DND-41 (cell line): ENCODE data around the gene RNU6-1.
A peak's percentile ranks its signal among the peaks of the same experiment; 100 is the strongest.

Experiments used
- ATAC-seq: fragments of 200-7000 bp; cut with Tn5 transposase; 3 replicates; pipeline ENCODE4 v1.9.1; 2021; ENCODE audit warnings: low read depth; ENCODE audit not compliant: insufficient read depth
- DNase-seq: peaks from one replicate; pipeline ENCODE4 v3.0.0-alpha.2; 2020
- H2AFZ ChIP-seq: 2 replicates; pipeline ENCODE4 v1.6.0; 2012; ENCODE audit warnings: low read depth, low read length
- H3K27ac ChIP-seq: 2 replicates; pipeline ENCODE4 v1.5.1; 2012; ENCODE audit warnings: low read length, inconsistent platforms
- H3K27me3 ChIP-seq: fragments of 200-600 bp; sonication (generic); 2 replicates; pipeline ENCODE4 v1.6.0; 2012; ENCODE audit warnings: low read length, mild to moderate bottlenecking, inconsistent platforms; ENCODE audit not compliant: insufficient read depth, poor library complexity
- H3K36me3 ChIP-seq: 2 replicates; pipeline ENCODE4 v1.5.1; 2012; ENCODE audit warnings: low read length, inconsistent platforms; ENCODE audit not compliant: insufficient read depth
- H3K4me1 ChIP-seq: 2 replicates; pipeline ENCODE4 v1.5.1; 2012; ENCODE audit warnings: mild to moderate bottlenecking, low read length; ENCODE audit not compliant: insufficient read depth
- H3K4me2 ChIP-seq: 2 replicates; pipeline ENCODE4 v1.6.0; 2012; ENCODE audit warnings: mild to moderate bottlenecking, moderate library complexity, low read length, inconsistent platforms; ENCODE audit not compliant: insufficient read depth
- H3K4me3 ChIP-seq, 2 experiments: fragments of 200-600 bp in 1 of 2; shearing (Covaris generic) in 1 of 2; 2 replicates each; pipeline ENCODE4 v1.5.1; 2012 to 2016; ENCODE audit warnings: inconsistent platforms in 2 of 2, low read length in 2 of 2, mild to moderate bottlenecking in 2 of 2, low read depth in 1 of 2, moderate library complexity in 1 of 2
- H3K79me2 ChIP-seq: 2 replicates; pipeline ENCODE4 v1.6.0; 2012; ENCODE audit warnings: low read length, inconsistent platforms; ENCODE audit not compliant: insufficient read depth
- H3K9ac ChIP-seq: 2 replicates; pipeline ENCODE4 v1.6.0; 2012; ENCODE audit warnings: low read depth, mild to moderate bottlenecking, inconsistent platforms, low read length, moderate library complexity
- H3K9me3 ChIP-seq: 2 replicates; pipeline ENCODE4 v1.5.1; 2012; ENCODE audit warnings: low read length, moderate library complexity, mild to moderate bottlenecking, inconsistent platforms; ENCODE audit not compliant: insufficient read depth, severe bottlenecking
- H4K20me1 ChIP-seq: 2 replicates; pipeline ENCODE4 v1.6.0; 2012; ENCODE audit warnings: low read length; ENCODE audit not compliant: insufficient read depth
- EZH2 ChIP-seq: IDR thresholded peaks from 3 replicates; pipeline ENCODE4 v1.6.1; 2012; ENCODE audit warnings: borderline replicate concordance, low read depth, mild to moderate bottlenecking, moderate library complexity, low read length, inconsistent platforms; ENCODE audit not compliant: severe bottlenecking
- TF ChIP-seq, protein P1 (sequence below): IDR thresholded peaks from 2 replicates; pipeline ENCODE4 v1.5.1; 2012; ENCODE audit warnings: borderline replicate concordance, low read length, moderate library complexity, mild to moderate bottlenecking; ENCODE audit not compliant: poor library complexity, severe bottlenecking; ENCODE audit errors: extremely low read depth

RNU6-1 gene

DNA sequence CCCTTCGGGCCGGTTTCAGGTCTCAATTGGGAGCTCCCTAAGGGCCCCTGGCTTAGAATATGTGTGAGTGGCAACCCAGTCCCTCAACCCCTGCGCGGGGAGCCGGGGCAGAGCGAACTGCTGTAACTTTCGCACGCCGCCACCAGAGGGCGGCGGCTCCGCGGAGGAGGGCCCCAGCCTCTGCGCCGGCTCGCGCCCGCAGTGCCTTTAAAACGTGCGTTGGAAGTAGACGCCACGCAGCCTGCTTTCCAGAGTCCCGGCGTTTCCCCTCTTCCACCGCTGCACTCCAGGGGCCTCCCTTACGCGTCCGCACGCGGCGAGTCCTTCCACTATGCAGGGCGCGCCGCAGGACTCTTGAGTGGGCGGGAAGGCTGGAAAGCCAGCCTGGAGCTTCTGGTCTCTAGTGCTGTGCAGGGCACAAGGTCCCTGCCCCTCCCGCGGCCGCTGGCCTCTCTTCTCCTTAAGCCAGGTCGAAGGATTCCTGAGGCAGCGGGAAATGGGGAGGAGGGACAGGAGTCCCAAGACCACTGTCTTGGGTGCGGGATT lies 23.7 kb upstream of the RNU6-1 start:
- ATAC-seq = peak; percentile 99
- Histone ChIP-seq H2AFZ (peak overlapping the region; percentile 78), H3K36me3 (no peaks in the 10 kb centered on the region), H3K9me3 (no peaks in the 10 kb centered on the region), H3K4me3 (peak overlapping the region in 1 of 2 experiments; percentile 50; a peak in 2 of 4 replicates), H3K79me2 (no peaks in the 10 kb centered on the region), H3K27me3 (no peaks in the 10 kb centered on the region), H4K20me1 (no peaks in the 10 kb centered on the region), H3K9ac (peak overlapping the region; percentile 45), H3K4me1 (peaks cover 14% of the 10 kb centered on the region), H3K27ac (no peak overlapping the region), H3K4me2 (peak overlapping the region; percentile 68)
- peak; percentile 77 for DNase-seq
- TF ChIP-seq, protein P1, sequence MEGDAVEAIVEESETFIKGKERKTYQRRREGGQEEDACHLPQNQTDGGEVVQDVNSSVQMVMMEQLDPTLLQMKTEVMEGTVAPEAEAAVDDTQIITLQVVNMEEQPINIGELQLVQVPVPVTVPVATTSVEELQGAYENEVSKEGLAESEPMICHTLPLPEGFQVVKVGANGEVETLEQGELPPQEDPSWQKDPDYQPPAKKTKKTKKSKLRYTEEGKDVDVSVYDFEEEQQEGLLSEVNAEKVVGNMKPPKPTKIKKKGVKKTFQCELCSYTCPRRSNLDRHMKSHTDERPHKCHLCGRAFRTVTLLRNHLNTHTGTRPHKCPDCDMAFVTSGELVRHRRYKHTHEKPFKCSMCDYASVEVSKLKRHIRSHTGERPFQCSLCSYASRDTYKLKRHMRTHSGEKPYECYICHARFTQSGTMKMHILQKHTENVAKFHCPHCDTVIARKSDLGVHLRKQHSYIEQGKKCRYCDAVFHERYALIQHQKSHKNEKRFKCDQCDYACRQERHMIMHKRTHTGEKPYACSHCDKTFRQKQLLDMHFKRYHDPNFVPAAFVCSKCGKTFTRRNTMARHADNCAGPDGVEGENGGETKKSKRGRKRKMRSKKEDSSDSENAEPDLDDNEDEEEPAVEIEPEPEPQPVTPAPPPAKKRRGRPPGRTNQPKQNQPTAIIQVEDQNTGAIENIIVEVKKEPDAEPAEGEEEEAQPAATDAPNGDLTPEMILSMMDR = peak; percentile 83
- no peak for TF ChIP-seq EZH2

DNA sequence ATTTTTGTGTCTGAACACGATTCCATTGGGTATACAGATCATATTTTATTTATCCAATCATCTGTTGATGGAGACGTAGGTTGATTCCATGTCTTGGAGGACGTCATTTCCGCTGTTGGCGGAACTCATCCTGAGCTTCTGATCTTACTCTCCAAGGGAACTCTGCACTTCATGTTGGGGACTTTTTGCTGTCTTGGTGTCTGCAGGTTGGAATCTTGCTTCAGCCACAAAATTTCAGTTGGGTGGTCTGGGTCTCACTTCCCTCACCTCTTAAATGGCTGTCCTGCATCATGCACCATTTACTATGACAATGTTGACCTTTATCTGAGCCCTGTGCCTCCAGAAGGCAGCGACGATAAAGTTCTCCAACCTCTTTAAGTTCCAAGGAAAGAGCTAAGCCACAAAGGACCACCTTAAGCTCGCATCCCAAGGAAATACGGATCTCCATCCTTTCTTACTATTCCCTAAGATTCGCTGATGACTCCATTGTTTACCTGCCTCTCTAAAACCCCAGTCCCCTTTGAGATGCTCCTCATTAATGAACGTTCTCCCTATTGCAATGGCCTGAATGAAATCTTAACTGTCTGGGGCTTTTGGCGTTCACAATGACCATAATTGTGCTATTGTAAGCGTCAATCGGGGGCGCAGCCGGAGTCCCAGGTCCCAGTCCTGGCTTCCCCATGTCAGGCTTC lies 23.1 kb upstream of the RNU6-1 start:
- Histone ChIP-seq H3K9me3 (no peaks in the 10 kb centered on the region), H3K79me2 (no peaks in the 10 kb centered on the region), H3K4me1 (peaks cover 14% of the 10 kb centered on the region), H3K27ac (no peak overlapping the region), H2AFZ (peak overlapping the region; percentile 78), H3K27me3 (no peaks in the 10 kb centered on the region), H3K36me3 (no peaks in the 10 kb centered on the region), H3K4me3 (peak overlapping the region in 1 of 2 experiments; percentile 50; a peak in 1 of 4 replicates), H3K4me2 (peak overlapping the region; percentile 68), H3K9ac (peak overlapping the region; percentile 45; the same call in 1 of the 2 replicates), H4K20me1 (no peaks in the 10 kb centered on the region)
- TF ChIP-seq, protein P1 = no peak
- TF ChIP-seq EZH2 = no peak
- no peak for DNase-seq
- no peak for ATAC-seq

DNA sequence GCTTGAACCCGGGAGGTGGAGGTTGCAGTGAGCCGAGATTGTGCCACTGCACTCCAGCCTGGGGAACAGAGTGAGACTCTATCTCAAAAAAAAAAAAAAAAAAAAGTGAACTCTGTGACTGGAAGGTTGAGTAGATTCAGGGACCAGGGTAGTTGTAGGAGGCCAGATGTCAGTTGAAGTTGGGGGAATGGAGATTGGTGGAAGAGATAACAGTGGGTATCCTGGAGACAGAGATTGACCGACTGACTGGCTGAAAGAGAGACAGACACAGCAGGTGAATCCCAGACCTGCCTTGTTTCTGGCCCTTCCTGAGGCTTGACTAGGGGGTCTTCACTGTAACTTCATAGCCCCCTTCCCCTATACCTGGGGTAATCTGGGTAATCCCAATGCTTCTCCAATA lies 22.1 kb upstream of the RNU6-1 start:
- Histone ChIP-seq H2AFZ (no peak overlapping the region), H3K36me3 (no peaks in the 10 kb centered on the region), H3K79me2 (no peaks in the 10 kb centered on the region), H3K4me2 (no peak overlapping the region), H3K4me1 (peaks cover 14% of the 10 kb centered on the region), H4K20me1 (no peaks in the 10 kb centered on the region), H3K9ac (no peak overlapping the region), H3K27me3 (no peaks in the 10 kb centered on the region), H3K27ac (no peak overlapping the region), H3K4me3 (no peak overlapping the region), H3K9me3 (no peaks in the 10 kb centered on the region)
- no peak for ATAC-seq
- TF ChIP-seq, protein P1 = no peak
- DNase-seq = no peak
